Raji (cell line): Measurements from ENCODE around the gene ZBTB20.

ENCODE experiments used
- POLR2A ChIP-seq: IDR thresholded peaks from 2 replicates; pipeline ENCODE4 v1.6.1; 2011; ENCODE audit warnings: low read depth, low read length, control low read depth; ENCODE audit not compliant: insufficient read depth

The ZBTB20 gene

DNA sequence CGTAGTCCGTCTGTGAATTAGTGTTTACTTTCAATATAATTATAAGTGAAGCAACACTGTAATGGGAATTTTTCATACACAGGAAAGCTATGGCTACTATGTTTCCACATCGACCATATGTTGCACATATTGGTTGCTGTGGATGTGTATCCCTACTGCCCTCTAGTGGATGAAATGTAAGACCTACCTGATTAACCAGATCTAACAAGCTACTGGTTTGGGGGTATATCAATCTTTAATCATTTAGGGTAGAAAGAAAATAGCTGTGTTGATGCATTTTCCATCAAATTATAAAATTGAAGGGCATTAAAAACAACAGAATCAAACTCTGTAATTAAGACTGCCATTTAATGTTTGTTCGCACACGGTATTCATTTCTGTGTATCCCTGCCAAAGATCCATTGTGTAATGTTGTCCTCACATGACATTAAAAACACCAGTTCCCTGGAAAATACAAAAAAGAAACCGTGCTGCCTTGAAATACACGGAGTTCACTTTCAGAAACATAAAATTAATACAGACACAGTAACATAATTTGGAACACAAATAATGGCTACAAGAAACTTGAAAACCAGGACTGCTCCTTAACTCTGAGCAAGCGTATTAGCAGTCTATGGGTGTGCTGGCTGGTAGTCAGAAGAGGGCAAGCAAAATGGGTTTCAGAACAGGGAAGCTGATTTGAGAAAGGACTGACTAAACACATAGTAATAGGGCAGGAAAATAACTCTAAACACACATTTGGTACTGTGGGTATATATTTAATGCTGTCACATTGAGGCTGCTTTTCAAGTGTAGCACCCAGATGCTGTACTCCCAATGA lies 728.2 kb downstream of the ZBTB20 start:
- no peak for TF ChIP-seq POLR2A

- TF ChIP-seq POLR2A: no peak
These were observed 729.0 kb downstream of the ZBTB20 start for GRCh38 chr3:114418107-114418506.

- TF ChIP-seq POLR2A: no peak
These were observed 729.4 kb downstream of the ZBTB20 start for GRCh38 chr3:114417675-114418074.

DNA sequence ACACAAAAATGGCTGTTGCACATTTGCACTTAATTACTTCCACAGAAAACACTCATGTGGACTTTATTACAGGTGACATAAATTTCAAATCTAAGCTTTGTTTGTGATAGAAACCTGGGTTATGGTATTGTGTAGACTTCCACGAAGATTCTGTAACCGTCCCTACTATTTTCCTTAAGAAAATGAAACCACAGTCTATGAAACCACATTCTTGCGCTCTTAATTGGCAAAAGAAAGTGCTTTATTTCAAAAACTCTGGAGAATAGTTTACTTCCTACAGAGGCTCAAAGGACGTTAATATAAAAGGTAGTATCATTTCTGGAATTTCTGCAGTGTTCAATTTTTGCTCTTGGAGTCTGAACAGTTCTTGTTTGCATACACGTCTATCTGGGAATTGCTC lies 729.8 kb downstream of the ZBTB20 start:
- TF ChIP-seq POLR2A: no peak

GRCh38 chr3:114411811-114412803 lies 735.0 kb downstream of the ZBTB20 start:
- no peak for TF ChIP-seq POLR2A

DNA sequence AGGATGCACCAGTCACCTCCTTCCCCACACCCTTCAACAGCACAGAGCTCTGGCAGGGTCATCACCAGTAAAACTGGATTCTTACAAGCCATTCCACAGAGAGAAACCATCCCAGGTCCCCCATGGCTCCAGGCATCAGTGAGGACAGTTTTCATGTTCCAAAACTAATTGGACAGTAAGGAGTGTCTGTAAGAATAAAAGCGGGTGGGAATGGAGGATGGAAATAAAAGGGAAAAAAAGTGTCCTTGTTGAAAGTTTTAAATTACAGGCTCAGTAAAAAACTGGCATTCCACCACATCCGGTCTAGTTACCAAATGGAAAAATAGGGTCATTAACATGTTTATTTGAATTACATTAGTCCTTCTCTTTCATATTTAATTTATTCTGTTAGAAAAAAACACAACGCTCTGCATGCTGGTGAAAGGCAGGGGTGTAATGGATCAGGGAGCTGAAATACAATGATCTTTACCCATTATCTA lies 735.9 kb downstream of the ZBTB20 start:
- TF ChIP-seq POLR2A: no peak

GRCh38 chr3:114408736-114409670 lies 738.1 kb downstream of the ZBTB20 start:
- no peak for TF ChIP-seq POLR2A

DNA sequence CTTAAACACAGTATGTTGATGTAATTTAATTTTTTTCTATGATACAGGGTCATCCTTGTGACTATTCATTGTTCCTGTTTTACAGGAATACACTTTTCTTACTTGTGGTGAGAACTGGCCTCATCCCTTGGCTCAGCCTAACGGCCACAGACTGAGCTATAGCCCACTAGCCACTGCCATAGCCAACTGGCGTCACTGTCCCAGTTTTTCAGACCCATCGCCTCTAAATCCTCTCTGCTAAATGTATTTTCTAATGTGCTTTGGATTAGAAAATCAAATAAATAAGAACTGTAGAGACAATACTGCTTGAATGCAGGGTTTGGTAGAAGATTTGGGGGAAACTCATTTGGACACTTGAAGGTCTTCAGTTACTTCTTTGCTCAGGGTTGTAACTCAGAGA lies 740.2 kb downstream of the ZBTB20 start:
- TF ChIP-seq POLR2A: no peak

DNA sequence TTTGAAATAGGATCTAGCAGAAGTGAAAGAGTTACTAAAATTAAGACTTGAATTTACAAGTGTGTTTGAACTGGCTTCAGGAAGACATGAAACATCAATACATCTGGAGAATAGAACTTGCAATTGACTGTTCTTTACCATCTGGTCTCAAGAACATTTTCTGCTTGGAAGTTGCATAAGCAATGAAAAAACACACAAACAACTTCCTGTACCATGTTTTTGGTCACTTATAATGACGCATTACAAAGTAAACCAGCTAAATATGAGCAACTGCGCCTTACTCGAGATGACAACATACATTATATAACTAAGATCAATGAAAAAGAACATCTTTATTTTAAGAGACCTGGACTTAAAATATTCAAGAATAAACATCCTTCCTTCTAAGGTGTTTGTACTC lies 740.8 kb downstream of the ZBTB20 start:
- TF ChIP-seq POLR2A: no peak

- TF ChIP-seq POLR2A: no peak
These were observed 741.7 kb downstream of the ZBTB20 start for GRCh38 chr3:114405202-114405990.

DNA sequence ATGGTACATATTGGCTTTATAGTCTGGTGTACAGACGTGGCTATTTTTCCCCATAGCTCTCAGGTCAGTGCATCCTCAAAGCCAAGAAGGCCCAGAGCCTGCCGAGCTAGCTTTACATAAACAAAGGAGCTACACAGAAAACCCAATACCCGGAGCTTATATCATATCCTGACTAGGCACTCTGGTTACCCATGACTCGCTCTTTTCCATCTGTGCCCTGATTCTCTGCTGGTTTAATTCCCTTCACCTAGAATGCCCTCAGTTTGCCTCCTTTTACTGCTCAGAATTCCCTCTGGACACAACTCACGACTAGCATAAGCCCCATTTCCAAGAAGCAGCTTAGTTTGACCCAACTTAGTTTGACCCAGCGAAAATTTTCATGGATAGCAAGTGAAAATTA lies 742.5 kb downstream of the ZBTB20 start:
- no peak for TF ChIP-seq POLR2A

DNA sequence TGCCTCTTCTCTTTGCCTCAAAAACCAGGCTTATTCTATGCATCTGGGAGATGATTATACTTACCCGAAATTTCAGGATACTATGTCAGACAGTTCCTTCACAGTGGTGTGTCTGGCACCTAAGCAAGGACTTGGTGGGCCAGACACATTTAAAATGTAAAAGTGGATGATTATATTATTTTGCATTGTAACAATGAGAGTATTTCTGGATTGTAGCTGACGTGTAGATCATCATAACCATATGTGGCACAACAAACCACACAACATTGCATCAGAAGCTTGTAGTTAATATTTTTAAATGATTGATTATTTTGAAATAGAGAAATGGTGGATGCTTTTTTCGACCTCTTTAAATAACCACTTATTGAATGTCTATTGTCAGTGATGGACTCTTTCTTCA lies 744.2 kb downstream of the ZBTB20 start:
- no peak for TF ChIP-seq POLR2A

DNA sequence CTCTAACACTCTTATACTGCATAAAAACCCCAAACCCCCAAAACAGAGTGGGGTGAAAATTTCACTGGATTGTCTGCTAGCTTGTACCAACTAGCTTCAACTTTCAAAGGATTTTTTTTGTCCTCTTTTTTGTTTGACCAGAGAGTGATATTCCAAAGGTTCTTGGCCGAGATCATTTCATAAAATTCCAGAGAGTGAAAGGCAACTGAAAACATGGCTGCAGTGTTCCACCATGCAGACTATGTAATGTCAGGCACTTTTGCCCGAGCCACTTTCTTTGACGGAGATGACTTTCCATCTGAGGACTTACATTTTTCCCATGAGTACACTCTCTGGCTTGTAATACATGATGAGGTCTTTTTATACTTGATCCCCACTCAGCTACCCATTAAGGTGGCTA lies 745.7 kb downstream of the ZBTB20 start:
- no peak for TF ChIP-seq POLR2A

DNA sequence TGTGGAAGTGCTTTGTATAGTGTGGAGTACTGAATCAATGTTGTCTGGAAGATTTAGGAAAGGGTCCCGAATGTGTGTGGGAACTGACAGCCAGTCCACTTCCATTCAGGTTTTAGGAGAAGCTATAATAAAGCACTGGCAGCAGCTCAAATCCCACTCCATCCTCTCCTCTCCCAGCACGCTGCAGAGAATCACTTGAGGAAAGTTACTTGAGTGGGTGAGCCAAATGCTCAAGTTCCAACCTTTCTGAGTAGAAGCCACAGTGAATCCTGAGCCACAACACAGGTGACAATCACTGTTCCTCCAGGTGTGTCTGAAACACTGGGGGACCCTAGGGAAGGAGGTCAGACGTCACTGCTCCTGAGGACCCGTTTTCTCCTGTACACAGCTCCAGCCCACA lies 746.7 kb downstream of the ZBTB20 start:
- no peak for TF ChIP-seq POLR2A
